IPS-18c (cell line): ENCODE data around the gene BCL2.
"Not testable (repeated sequence)": the region's sequence is repeated elsewhere in the genome, so short reads cannot be mapped to it uniquely, and the experiment has no call there.

Experiments used
- H3K4me3 ChIP-seq: 2 replicates; pipeline ENCODE4 v1.7.0; 2013; ENCODE audit warnings: low read depth, mild to moderate bottlenecking, low read length, moderate library complexity; ENCODE audit not compliant: insufficient read depth
- H3K9me3 ChIP-seq: one replicate; pipeline ENCODE4 v1.6.1; 2013; ENCODE audit warnings: mild to moderate bottlenecking, low read length, moderate library complexity; ENCODE audit not compliant: control insufficient read depth, insufficient read depth

Gene BCL2

DNA sequence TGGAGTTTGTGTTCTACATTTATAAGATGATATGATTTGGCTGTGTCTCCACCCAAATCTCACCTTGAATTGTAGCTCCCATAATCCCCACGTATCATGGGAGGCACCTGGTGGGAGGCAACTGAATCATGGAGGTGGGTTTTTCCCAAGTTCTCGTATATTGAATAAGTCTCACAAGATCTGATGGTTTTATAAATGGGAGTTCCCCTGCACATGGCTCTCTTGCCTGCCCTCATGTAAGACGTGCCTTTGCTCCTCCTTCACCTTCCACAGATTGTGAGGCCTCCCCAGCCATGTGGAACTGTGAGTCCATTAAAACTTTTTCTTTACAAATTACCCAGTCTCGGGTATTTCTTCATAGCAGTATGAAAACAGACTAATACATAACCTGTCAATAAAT lies 83.6 kb downstream of the BCL2 start:
- H3K9me3 ChIP-seq, H3K4me3 ChIP-seq: not testable (repeated sequence)

DNA sequence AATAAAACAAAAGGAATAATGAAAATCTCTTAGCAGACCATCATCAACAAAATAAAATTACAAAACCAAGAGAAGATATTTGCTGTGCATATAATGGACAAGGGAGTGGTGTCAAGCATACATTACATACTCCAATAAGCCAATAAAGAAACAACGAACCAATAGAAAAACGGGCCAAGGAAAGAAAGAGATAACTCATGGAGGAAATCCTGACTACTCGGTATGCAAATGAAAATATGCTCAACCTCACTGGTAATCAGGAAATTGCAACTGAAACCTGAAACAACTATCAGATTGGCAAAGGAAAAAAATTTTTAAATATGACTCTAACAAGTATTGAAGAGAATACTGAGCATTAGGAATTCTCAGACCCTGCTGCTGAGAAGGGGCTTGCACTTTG lies 84.7 kb downstream of the BCL2 start:
- no peak overlapping the region for H3K4me3 ChIP-seq
- H3K9me3 ChIP-seq = no peaks in the 10 kb centered on the region

DNA sequence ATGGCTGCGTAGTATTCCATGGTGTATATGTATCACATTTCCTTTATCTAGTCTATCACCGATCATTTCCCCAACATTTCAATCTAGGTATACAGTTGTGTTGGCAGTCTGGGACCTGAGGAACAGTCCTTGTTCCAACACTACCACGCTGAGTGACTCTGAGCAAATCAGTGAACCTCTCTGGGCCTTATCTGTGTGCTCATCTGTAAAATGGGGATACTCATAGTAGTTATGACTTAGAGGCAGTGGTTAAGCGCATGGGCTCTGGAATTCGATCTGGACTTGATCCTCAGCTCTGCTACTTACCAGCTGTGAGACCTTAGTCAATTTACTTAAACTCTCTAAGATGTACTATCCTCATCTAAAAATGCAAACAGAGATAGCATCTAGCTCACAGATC lies 85.1 kb downstream of the BCL2 start:
- H3K9me3 ChIP-seq = no peaks in the 10 kb centered on the region

DNA sequence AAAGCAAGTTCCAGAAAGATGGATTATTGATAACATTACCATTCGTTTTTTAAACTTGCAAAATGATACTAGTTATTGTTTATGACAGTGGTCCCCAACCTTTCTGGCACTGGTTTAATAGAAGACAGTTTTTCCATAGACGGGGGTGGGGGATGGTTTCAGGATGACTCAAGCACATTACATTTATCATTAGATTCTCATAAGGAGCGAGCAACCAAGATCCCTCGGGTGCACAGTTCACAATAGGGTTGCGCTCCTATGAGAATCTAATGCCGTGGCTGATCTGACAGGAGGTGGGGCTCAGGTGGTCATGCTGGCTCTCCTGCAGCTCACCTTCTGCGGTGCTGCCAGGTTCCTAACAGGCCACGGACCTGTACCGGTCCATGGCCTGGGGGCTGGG lies 86.2 kb downstream of the BCL2 start:
- Histone ChIP-seq H3K9me3 (no peaks in the 10 kb centered on the region), H3K4me3 (no peak overlapping the region)

More for the DNA sequence above, 85.1 kb downstream of the BCL2 start:
- no peak overlapping the region for H3K4me3 ChIP-seq

DNA sequence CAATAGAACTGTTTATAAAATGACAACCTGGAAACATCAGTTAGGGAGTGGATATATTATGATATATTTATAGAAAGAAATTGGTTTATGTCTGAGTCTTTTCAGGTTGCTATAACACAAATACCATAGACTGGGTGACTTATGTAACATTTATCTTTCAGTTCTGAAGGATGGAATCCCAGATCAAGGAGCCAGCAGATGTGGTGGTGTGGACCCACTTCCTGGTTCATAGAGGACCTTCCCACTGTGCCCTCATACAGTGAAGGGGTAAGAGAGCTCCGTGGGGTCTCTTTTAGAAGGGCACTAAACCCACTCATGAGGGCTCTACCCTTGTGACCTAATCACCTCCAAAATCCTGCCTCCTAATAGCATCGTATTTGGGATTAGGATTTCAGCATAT lies 86.7 kb downstream of the BCL2 start:
- Histone ChIP-seq H3K9me3 (no peaks in the 10 kb centered on the region), H3K4me3 (no peak overlapping the region)

DNA sequence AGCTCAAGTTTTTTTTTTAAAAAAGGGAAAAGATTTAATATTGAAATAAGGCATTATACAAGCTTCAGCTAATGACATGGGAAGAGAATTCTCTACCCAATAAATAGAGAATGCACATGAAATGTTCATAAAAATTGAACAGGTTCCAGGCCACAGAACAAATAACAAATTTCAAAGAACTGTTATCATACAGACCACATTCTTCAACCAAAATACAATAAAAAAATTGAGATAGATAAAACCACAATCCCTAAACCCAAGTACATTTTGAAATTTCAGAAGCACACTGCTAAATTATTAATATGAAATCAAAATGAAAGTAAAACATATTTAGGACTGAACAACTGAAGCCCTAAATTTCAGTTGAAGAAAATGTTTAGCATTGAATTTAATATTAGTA lies 89.6 kb downstream of the BCL2 start:
- Histone ChIP-seq H3K4me3 (no peak overlapping the region), H3K9me3 (peaks cover 3% of the 10 kb centered on the region)

DNA sequence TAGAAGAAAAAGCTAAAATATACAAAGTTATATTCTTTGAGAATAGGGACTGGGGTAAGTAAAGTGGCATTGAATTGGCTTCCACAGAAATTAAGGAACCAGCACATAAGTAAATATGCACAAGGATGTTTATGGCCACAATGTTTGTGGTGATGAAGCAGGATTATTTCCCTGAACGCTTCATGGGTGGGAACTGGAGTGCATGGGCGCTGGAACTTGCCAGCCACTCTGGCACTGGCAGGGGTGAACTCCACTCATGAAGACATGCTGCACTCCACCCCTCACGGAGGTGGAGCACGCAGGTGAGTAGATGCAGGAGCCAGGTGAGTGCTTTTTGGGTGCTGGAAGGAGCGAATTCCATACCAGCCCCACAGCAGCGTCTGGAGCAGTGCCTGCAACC lies 94.1 kb downstream of the BCL2 start:
- H3K4me3 ChIP-seq = no peak overlapping the region
- peaks cover 3% of the 10 kb centered on the region for H3K9me3 ChIP-seq

DNA sequence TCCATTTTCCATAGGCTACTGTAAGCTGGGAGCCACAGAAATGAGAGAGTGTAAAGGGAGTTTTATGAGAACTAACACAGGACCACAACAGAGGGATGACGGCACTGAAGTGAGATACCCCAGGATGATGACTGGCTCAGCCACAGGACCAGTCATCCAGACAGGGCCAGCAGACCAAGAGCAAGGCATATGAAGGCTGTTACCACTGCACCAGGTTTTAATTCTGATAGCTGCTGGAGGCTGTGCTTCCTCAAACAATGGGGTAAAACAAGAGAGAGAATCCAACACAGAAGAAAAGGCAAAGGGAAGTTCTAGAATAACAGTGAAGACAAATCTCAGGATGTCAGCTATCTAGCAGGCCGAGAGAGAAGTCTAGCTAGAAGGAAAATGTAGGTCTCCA lies 94.9 kb downstream of the BCL2 start:
- Histone ChIP-seq H3K4me3 (no peak overlapping the region), H3K9me3 (peaks cover 3% of the 10 kb centered on the region)

DNA sequence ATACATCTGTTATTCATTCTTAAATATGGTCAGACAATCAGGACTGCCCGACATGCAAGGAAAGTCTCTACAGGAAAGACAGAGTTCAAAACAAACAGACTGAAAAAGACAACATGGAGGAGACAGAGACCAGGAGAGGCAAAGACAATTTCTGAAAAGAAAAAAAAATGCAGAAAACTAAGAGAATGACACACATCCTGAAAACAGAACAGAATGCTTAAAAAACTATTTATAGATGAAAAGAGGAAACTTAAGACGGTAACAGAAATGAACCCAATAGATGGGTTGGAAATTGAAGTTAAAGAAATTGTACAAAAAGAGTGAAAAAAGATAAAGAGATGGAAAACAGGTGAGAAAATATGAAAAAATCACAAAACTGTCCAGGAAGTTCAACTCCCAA lies 95.7 kb downstream of the BCL2 start:
- Histone ChIP-seq H3K4me3 (no peak overlapping the region), H3K9me3 (peaks cover 3% of the 10 kb centered on the region)

DNA sequence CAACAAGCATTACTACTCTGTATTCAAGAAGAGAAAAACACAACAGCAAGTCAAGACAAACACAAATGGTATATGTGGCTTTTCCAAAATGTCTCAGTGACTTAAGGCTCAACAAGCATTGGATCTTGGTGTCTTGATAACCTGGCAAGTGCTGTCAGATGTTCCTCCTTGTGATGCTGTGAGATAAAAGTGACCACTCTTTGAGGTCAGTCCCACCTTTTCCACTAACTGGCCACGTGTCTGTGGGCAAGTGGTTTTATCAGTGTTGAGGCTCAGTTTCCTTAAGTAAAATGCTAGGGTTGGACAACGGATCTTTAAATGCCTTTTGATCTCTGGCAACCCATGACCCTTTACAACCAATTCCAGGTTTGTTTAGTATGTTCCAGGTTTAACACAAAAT lies 98.7 kb downstream of the BCL2 start:
- Histone ChIP-seq H3K9me3 (peaks cover 3% of the 10 kb centered on the region), H3K4me3 (no peak overlapping the region)

DNA sequence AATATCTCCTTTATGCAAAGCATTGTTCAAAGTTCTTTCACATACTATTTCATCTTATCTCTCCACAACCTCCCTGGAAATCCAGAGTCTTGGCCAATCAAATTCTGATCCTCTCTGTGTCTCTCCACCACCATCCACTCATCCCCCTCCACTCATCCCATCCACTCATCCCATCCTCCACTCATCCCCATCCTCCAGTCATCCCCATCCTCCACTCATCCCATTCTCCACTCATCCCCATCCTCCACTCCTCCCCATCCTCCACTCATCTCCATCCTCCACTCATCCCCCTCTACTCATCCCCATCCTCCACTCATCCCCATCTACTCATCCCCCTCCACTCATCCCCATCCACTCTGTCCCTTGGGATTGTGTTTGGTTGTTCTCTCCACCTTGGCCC lies 101.1 kb downstream of the BCL2 start:
- Histone ChIP-seq H3K9me3 (no peaks in the 10 kb centered on the region), H3K4me3 (no peak overlapping the region)

DNA sequence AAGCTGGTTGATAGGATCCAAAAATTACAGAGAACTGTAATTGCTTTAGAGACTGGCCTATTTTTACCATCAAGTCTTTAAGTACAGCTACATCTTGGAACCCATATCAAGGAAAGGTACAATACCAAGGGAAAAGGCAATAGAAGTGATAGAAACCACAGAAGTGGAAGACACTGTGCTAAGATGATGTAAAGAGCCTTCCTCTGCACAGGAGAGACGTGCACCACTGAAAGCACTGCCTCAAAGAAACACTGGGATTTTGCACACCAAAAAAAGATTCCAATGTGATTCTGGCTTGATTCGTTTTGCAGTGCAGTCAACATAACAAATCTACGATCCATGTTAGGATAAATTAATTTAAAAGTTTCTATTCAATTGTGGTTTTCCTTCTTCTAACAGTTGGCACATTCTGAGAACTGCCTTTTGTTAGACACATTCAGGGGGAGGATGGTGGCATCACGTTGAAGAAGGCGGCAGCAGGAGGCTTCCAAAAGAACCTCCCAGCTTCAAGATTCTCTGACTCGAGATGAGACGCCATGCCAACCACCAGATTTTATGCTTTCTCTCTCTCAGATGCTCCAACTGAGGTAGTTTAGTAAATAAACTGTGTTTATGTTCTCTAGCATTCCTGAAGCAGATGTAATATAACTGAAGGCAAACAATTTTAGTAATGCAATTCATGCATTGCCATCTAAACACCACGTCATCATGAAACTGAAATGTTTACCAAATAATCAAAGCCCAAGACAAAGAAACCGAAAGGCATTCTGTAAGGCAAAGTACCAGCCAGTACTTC lies 102.9 kb downstream of the BCL2 start:
- no peaks in the 10 kb centered on the region for H3K9me3 ChIP-seq
- no peak overlapping the region for H3K4me3 ChIP-seq

DNA sequence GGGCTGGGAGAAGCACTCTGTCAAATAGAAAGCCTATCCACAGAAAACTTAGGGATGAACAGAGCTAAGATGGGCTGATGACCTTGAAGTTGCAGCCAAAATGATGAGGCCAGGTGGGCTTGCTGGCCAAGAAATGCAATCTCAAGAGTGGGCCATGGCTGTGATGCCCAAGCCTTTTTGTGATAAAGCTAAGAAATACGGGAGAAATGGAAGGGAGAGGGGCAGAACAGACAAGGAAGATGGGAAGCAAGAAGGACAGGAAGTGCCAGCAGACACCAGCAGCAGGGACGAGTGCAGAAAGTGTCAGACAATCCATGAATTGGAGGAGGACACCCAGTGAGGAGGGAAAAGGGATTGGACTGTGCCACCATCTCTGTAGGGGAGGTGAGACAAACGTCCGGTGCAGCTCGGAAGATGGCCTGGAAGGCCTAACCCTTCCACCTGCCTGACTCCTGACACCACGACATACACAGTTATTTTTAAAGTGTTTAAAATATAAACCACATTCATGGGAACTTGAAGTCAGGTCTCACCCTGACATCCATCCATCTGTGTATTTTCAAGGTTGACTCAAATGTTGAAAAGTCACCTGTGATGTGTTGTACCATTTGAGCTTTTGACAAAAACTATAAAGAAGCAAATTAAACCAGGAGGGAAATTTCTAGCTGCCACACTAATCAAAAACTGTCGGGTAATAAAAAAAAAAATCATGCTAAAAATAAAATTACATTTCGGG lies 105.5 kb downstream of the BCL2 start:
- H3K4me3 ChIP-seq = no peak overlapping the region
- H3K9me3 ChIP-seq = no peaks in the 10 kb centered on the region

DNA sequence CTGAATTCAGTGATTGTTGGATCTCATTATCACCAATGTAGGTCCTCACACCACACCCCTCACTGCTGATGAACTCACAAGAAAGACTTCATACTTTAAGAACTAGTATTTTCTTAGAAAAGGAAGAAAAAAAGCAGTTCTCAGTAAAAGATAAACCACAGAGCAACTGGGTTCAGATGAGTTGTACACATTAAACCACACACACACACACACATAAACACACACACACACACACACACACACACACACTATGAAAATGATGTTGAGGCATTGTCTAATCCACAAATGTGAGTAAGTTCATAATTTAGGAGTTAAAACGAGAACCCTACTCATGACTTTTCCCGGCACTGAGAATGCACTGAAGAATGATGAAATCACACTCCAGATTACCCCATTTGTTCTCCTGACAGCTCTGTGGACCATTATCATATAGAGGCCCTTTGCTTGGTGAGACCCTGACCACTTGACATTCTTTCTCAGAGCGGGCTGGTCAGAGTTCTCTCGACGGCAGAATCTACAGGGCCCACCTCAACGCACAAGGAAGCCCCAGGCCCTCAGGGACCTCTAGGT lies 106.2 kb downstream of the BCL2 start:
- no peaks in the 10 kb centered on the region for H3K9me3 ChIP-seq
- H3K4me3 ChIP-seq = no peak overlapping the region

DNA sequence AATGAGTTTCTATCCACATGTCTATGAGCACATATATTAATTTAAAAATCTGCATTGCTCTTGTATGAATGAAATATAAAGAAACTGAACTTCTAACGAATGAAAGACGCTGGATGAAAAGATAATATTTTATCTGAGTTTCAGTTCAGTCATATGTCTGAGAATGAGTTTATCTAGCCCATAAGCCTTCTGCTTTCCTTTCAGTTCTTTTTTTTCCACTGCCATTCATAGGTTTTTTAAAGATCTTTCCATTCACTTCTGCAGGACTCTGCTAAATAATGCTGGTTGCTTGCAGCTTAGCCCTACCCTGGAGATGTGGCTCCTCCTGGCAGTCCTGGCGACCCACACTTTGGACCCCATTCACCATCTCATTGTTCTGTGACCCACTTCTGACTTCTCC lies 109.0 kb downstream of the BCL2 start:
- Histone ChIP-seq H3K4me3 (no peak overlapping the region), H3K9me3 (no peaks in the 10 kb centered on the region)

DNA sequence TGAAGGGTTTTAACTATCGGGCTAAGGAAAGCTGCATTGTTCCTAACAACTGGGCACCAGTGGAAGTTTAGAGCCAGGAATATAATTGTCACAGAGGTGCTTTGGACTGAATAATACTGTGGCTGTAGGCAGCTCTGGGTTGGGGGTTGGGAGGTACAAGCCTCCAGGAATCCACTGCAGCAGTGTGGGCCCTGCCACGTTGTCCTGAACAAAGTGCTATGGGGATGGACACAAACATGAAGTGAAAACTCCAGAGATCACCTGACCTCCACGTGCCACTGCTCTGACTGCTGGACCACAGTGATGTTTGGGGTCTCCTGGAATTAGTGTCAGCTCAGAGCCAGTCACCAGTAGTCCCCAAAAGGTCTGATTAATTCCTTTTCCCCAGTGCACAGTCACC lies 110.9 kb downstream of the BCL2 start:
- no peaks in the 10 kb centered on the region for H3K9me3 ChIP-seq
- no peak overlapping the region for H3K4me3 ChIP-seq

DNA sequence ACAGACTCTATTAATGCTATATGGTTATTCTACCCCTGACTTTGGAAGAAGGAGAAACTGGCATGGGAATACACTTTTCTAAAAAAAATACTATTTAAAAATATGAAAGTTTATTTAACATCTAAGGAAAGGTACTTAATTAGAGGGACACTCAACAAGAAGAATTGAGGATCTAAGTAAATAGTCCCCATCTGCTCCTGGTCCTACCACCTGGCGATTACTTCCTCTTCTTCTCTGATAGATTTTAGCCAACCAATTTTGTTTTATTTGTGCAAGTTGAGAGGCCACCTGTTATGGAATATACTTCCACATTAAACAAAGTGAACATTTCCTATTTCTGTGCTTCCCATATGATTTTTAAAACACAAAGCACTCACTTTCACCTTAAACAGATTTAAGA lies 111.7 kb downstream of the BCL2 start:
- Histone ChIP-seq H3K4me3 (no peak overlapping the region), H3K9me3 (no peaks in the 10 kb centered on the region)

DNA sequence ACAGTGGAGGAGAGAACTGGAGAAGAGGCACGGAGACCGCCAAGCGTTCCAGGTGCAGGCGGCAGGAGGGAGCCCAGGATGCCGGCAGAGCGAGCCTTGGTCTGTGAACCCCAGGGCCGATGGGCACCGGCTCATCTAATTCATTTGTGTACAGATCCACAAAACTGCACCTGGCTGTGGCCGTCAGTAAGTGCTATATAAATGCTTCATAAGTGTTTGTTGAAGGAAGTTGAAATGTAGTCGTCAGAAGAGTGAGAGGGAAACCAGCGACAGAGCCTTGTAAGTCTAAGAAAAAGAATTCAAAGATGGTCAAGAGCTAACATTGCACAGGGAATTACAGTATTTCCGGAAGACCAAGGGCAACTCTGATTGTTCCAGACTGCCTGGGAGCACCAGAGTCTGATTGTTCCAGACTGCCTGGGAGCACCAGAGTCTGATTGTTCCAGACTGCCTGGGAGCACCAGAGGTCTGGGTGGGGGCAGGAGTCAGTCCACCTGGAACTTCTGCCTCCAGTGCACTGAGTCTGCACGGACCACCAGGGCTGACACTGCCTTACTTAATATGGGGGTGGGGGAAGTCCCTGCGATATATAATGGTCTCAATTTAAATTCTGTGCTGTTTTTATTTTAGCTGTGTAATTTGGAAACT lies 112.3 kb downstream of the BCL2 start:
- Histone ChIP-seq H3K9me3 (no peaks in the 10 kb centered on the region), H3K4me3 (no peak overlapping the region)
